Esophagus muscularis mucosa (tissue), 3 donors: ENCODE data around the gene GALNTL6.

ENCODE experiments used
- CTCF ChIP-seq, 3 experiments: fragments of 200-600 bp in 2 of 3; fragments of 450-650 bp in 1 of 3; sonication (generic) in 2 of 3; IDR thresholded peaks; one replicate each; pipeline ENCODE4 v1.5.1; 2017 to 2019; ENCODE audit warnings: antibody characterized with exemption in 3 of 3, mild to moderate bottlenecking in 2 of 3, moderate library complexity in 1 of 3
- POLR2A ChIP-seq: fragments of 450-650 bp; IDR thresholded peaks from one replicate; pipeline ENCODE4 v1.6.1; 2017; ENCODE audit warnings: antibody characterized with exemption, moderate library complexity, mild to moderate bottlenecking, low read depth
- POLR2AphosphoS5 ChIP-seq, 2 donors: sonication (generic); formaldehyde crosslinking; IDR thresholded peaks; one replicate each; pipeline ENCODE4 v1.6.1; 2017; ENCODE audit warnings: antibody characterized with exemption in 2 of 2

GRCh38 chr4:172808196-172808595 is 995.0 kb downstream of the GALNTL6 start:
- TF ChIP-seq POLR2A (no peak), CTCF (IDR thresholded peaks at IDR 0.05) (no peak), POLR2AphosphoS5 (IDR thresholded peaks at IDR 0.05) (no peak)
